ENCODE results near the gene IL34.
A peak's percentile ranks its signal among the peaks of the same experiment; 100 is the strongest.
"Not testable (repeated sequence)": the region's sequence is repeated elsewhere in the genome, so short reads cannot be mapped to it uniquely, and the experiment has no call there.

The IL34 gene

DNA sequence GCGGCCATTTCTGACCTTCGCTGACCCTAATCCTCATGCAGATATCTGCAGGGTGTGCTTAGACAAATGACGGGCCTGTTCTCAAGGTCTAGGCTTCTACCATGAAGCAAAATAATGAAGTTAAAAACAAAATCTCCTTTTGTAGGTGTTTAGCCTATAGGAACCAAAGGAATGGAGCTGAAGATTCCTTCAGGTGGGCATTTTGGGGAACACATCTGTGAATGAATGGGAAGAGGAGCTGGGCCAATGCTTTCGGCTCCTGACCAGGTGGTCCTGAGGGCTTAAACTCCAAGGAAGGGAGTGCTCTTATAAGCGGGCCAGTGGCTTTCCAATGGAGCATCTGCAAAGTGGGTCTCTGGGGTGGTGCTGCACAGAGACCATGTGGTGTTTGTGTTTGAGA, 14.1 kb upstream of the IL34 start:
- no peak for FAIRE-seq

DNA sequence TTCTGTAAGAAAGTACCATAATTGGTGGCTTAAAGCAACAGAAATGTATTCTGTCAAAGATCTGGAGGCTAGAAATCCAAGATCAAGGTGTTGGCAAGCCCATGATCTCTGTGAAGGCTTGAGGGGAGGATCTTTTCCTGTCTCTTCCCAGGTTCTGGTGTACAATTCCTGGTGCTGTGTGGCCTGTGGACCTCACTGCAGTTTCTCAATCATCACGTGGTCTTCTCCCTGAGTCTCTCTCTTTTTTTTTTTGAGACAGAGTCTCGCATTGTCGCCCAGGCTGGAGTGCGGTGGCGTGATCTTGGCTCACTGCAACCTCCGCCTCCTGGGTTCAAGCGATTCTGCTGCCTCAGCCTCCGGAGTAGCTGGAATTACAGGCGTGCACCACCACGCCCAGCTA, 12.7 kb upstream of the IL34 start:
- not testable (repeated sequence) for FAIRE-seq

DNA sequence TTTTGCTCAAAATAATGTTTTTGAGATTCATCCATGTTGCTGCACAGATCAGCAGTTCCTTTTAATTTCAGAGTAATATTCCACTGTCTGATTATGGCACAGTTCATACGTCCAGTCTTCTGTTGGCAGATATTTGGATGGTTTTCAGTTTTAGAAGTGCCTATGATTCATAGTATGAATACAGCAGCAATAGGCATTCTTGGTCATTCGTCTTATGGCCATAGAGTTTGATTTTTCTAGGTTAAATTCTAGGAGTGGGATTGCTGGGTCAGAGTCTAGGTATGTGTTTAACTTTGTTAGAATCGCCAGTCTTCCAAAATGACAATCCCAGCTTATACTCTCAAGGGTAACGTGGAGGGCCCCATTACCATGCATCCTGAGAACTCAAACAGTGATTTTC, 11.5 kb upstream of the IL34 start:
- FAIRE-seq = no peak

DNA sequence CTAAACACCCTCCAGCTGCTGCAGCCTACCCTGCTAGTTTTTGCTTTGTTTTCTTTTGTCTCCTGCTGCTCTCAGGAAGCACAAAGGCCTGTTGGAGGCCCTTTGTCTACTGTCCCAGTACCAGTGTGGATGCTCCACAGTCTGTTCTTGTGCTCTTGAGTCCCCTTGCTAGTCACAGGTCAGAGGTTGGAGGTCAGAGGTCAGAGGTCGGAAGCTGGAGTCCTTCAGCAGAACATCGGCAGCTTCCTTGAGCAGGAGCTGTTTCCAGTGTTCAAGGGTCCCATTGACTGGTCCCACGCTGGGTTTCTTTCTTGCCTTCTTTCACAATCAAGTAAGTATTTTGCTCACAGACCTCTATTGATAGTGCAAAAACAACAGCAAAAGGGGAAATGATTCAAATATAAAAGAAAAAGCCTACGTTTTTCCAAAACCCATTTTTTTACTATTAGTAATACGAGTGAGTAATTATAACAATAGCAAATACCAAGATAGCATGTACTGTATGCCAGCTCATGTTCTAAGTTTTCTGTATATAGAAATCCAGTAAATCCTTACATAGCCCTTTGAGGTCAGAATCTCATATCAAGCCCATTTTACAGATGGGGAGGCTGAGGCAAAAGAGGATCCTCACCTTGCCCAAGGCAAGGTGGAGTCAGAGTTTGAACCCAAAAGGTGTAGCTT, 10.9 kb upstream of the IL34 start:
- FAIRE-seq = no peak

DNA sequence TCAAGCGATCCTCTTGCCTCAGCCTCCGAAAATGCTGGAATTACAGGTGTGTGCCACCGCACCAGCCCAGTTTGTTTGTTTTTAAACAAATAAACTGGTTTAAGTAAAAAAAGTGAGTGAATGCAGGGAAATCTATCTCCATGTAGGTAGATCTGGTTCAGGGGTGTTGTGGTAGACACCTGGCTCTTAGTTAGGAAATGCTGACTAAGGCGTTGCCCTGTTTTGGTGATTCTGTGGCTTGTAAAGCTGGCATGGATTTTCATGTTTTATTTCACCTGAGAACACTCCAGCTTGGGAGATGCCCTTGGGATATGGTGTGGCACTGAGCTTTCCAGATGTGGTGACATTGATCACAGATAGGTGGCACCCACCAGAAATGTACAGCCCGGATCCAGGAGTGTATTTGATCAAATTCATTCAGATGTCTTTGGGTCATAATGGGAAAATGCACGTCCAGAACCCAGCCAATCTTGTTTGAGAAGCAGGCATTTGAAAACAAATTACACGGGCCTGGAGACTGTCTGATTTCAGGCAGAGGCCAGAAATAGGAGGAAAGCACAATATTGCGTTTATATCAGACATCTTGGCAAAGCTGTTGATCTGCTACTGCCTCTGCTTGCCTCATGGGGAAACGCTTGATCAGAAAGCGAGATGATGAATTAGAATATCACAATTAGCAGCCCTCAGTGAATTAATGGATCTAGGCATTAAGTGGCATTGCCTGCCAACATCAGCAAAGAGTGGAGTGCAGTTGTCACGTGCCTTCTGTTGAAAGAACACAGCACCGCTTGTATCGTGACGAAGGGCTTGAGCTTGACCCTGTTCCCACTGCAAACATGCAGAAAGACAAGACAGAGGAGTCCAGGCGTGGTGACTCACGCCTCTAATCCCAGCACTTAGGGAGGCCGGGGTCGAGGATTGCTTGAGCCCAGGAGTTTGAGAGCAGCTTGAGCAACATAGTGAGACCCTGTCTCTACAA, 7.3 kb upstream of the IL34 start:
- FAIRE-seq = no peak

DNA sequence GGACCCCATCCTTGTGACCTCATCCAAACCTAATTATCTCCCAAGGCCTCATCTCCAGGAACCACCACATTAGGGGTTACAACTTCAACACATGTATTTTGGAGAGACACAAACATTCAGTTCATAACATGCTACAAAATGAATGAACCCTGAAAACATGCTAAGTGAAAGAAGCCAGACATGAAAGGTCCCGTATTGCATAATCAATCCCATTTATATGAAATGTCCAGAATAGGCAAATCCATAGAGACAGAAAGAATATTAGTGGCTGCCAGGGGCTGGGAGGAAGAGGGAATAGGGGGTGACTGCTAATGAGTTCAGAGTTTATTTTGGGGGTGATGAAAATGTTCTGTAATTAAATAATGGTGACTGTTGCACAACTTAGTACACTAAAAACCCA, 3.7 kb upstream of the IL34 start:
- FAIRE-seq = no peak

DNA sequence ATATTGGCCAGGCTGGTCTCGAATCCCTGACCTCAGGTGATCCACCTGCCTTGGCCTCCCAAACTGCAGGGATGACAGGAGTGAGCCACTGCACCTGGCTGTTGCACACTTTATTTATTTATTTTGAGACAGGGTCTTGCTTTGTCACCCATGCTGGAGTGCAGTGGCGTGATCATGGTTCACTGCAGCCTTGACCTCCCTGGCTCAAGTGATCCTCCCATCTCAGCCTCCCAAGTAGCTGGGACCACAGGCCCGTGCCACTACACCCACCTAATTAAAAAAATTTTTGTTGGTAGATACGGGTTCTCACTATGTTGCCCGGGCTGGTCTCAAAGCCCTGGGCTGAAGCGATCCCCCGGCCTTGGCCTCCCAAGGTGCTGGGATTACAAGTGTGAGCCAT, 3.1 kb upstream of the IL34 start:
- not testable (repeated sequence) for FAIRE-seq

DNA sequence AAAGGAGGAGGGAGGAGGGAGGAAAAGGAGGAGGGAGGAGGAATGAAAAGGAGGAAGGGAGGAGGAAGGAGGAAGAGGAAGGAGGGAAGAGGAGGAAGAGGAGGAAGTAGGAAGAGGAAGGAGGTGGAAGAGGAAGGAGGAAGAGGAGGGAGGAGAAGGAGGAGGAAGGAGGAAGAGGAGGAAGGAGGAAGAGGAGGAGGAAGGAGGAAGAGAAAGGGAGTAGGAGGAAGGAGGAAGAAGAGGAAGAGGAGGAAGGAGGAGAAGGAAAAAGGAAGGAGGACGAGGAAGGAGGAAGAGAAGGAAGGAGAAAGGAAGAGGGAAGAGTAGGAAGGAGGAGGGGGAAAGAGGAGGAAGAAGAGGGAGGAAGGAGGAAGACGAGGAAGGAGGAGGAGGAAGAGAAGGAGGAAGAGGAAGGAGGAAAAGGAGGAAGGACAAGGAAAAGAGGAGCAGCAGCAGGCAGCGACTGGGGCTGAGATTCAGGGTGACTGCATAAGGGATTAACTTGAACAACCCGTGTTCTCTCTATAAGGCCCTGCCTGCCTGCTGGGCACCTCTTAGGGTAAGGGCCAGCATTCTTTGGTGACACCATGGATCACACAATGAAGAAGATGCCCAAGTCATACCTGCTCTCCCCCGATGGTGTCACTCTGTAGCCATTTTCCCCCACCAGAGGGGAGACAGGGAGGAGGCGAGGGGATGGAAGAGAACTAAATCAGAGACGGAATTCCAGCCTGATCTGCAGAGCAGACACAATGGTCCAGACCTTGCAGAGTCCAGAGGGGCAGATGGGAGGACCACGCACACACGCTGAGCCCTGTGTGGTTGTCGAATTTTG, 1.4 kb upstream of the IL34 start:
- no peak for FAIRE-seq

DNA sequence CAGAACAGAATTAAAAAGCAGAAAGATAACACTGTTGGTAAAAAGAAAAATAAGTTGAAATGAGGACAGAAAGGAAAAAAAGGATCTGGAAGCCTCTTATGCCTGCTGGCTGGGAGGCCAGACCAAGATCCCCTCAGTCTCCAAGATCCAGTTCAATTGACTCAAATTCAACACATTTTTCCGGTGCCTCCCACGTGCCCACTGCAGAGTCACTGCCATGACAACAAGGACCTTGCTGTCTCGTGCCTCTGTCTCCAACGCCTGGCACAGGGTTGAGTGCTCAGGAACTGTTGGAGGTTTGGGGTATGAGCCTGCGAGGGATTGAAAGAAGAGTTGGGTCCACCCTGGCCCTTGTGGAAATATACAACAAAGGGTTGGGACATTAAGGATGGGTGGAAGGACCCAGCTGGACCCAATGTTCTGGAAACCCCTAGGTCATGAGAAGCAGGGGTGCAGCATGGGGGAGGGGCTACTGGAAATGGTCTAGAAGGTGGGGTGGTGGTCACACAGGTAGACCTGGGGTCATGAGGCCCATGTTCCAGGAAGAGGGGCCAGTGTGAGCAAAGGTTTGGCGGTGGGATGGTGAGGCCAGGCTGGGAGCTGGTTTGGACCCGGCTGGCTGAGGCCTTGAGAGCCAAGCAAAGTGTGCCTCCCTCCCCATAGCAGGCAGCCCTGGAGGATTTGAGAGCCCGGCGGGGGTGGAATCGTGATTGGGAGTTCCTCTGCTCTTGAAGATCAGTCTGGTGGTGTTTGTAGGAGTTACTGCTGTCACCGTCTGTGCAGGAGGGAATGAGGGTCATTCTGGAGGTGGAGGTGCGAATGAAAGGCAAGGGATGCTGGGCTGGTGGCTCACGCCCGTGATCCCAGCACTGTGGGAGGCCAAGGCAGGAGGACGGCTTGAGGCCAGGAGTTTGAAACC, 1.3 kb downstream of the IL34 start:
- FAIRE-seq = no peak

DNA sequence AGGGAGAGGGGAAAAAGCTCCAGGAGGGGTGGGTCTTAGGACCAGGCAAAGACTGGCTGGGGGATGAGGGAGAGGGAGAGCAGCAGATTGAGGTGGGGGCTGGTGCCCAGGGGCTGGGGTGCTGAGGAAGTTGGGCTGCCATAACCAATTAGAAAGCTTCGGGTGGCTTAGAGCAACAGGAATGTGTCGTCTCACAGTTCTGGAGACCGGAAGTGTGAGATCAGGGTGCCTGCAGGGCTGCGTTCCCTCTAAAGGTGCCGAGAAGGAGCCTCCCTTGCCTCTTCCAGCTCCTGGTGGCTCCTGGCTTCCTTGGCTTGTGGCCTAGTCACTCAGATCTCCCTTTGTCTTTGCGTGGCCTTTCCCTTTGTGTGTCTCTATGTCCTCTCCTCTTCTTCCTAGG, 2.2 kb downstream of the IL34 start:
- no peak for FAIRE-seq

DNA sequence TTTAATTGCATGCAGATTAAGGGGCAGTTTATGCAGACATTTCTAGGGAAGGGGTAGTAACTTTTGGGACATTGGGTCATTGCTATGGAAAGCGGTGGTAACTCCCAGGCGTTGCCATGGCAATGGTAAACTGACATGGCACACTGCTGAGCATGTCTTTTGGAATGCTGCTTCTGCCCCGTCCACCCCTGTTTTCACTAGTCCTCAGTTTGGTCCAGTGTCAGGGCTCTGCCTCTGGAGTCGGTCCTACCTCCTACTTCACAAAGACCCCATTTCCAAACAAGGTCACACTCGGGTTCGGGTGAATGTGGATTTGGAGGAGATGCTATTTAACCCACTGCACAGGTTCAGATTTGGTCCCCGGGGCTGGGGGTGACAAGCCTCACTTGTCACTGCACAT, 2.9 kb downstream of the IL34 start:
- no peak for FAIRE-seq

DNA sequence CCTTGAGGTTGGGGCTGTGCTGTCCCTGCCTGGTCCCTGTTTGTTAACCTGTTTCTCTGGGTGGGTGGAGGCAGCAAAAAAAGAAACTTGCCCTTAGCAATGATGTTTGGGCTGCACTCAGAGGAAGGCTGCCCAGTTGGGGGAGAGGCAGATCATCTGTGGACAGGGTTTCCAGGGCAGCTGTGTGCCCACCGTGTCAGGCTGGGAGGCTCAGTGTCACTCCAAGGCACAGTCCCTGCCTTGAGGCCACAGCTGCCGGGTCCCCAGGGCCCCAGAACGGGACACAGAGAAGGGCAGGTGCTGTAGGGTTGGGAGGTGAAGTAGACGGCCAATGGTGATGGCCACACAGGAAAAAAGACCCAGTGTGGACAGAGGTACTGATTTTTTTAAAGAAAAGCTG, 3.9 kb downstream of the IL34 start:
- no peak for FAIRE-seq

DNA sequence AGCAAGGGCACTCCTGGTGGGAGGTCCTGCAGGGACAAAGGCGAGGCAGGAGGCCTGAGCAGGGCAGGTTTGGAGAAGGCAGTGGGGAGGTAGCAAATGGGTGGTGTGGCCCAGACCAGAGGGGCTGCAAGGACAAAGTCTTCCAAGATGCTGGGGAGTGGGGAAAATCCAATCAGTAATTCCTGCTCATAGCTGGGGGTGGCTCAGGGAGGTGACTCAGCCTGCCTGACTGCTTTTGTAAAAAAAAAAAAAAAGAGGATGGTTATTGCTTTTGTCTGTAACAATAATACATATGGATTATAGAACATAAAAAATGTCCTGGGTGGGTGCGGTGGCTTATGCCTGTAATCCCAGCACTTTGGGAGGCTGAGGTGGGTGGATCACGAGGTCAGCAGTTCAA, 5.2 kb downstream of the IL34 start:
- no peak for FAIRE-seq

DNA sequence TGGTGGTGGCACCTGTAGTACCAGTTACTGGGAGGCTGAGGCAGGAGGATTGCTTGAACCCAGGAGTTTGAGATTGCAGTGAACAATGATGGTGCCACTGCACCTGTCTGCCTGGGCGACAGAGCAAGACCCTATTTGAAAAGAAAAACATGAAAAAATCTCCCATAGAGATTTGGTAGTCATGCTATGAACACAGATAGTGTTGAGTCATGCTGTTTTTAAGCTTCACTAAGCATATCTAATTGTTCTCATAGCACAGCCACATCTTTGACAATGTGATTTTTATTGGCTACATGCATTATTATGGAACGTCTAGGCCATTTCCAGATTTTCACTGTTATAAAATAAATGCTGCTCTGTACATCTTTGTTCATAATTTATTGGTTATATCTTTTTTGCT, 6.0 kb downstream of the IL34 start:
- no peak for FAIRE-seq

DNA sequence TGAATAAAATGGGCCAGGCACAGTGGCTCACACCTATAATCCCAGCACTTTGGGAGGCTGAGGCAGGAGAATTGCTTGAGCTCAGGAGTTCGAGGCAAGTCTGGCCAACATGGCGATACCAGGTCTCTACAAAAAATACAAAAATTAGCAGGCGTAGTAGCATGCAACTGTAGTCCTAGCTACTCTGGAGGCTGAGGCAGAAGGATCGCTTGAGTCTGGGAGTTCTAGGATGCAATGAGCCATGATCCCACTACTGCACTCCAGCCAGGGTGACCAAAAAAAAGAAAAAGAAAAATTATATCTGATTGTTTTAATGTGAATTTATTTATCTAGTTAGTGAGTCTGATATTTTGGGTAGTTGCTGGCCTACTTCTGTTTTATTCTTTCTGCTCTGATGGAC, 7.0 kb downstream of the IL34 start:
- FAIRE-seq = no peak

DNA sequence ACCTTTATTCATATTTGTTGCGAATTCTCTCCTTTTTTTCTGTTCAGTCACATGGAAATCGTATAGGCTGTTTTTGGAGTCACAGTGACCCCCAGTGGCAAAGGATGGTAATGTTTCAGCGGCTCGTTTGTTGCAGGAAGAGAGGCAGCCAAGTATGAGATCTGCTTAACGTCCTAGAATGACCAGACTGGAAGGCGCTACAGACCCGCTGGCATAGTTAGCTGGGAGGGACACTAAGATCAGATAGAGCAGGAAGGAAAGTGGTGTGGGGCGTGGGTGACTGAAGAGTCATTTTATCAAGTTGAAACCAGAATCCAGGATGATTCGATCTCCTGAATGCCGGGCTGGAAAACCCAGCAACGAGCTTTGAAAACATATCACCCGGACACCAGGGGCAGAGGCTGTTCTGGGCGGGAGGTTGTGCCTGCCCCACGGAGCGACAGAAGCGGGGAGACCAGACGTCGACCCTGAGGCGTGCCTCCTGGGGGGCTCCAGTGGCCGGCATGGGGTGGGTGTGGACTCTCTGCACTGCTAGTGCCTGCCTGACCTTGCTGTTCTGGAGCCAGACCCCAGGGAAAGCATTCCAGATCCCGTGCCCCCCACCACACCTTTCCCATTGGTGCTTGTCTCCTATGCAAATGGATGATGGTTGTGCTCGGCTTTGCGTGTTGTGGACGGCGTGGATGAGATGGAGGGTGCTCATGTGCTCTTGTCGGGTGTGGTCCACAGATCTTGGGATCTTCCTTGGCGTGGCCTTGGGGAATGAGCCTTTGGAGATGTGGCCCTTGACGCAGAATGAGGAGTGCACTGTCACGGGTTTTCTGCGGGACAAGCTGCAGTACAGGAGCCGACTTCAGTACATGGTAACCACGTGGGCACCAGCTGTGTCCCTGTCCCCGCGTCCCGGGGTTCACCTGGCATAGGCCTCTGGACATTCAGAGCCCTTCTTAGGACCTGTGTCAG, 7.7 kb downstream of the IL34 start:
- FAIRE-seq = peak; percentile 97

DNA sequence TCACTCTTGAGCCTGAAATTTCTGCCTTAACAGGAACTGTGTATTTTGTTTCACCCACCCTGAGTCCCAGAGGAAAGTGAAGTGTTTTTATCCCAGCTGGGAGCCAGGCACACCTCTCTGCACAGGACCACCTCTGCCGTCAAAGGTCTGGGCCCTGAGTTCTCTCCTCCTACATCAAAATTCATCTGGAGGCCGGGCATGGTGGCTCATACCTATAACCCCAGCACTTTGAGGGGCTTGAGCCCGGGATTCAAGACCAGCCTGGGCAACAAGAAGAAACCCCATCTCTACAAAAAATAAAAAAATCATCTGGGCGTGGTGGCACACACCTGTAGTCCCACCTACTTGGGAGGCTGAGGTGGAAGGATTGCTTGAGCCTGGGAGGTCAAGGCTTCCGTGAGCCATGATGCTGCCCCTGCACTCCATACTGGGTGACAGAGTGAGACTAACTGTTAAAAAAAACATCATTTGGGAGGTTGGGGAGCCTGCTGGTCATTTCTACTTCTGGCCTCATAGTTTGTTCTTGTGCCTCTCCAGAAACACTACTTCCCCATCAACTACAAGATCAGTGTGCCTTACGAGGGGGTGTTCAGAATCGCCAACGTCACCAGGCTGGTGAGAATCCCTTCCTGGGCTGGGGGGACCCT, 9.8 kb downstream of the IL34 start:
- no peak for FAIRE-seq

DNA sequence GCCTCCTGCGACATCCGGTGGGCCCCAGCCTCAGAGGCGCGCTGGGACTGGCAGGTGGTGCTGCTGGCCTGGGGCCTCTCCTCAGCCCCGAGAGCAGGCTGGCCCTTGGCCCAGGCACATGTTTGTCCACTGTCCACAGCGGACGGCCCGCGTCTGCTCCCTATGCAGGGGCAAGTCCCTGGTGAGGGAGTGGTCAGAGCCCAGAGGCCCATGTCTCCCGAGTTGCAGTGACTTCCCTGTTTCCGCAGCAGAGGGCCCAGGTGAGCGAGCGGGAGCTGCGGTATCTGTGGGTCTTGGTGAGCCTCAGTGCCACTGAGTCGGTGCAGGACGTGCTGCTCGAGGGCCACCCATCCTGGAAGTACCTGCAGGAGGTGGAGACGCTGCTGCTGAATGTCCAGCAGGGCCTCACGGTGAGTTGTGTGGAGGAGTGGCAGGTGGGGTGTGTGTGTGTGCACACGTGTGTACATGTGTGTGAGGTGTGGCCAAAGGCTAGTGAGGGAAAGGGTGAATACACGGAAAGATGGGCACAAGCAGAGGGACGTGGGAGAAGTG, 10.4 kb downstream of the IL34 start:
- FAIRE-seq = no peak

DNA sequence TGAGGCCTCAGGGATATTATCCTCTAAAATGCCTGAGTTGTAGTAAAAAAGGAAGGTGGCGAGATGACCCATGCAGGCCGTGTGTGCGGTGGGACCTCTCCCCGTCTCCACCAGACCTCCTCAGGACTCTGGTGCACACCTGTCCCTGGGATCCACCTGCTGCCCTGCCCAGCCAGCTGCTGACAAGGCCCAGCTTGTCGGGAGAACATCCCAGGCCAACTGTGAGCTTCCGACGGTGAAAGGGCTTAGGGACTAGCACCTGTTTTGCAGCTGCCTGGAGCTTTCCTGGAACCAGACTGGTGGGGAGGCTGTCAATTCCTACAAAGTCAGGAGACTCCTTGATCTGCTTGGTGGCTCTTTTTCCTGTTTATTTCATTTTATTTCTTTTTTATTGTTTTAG, 11.6 kb downstream of the IL34 start:
- no peak for FAIRE-seq

DNA sequence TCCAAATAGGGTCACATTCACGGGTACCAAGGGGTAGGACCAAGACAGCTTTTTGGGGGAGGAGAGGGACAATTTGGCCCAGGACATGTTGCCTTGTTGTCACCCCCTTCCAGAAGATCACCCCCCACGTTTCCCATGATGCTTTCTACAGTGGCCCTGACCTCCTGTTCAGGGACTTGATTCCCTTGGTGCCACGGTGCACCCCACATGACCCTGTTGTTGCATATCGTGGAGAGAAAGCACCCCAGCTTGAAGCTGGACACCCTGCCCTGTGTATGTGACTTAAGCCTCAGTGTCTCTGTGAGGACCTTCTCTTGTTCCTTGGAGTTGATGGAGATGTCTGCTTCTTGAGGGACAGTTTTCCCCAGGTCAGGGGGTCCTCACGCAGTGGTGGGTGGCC, 12.6 kb downstream of the IL34 start:
- no peak for FAIRE-seq

Measured in A204.1 (cell line).